A549 (cell line): Measurements from ENCODE around the gene PDGFB. TPM values are rescaled to one million over a fixed set of nuclear protein-coding genes. Genes with fewer than 3 reads are reported as not detected.

Experiments used
- ATAC-seq, 2 experiments: fragments of 200-7000 bp in 1 of 2; fragments of >200 bp in 1 of 2; cut with Nextera tagmentation in 1 of 2; cut with Tn5 transposase in 1 of 2; 3 replicates each; pipeline versions ENCODE4 v1.8.0 to v1.9.1; 2018 to 2020; ENCODE audit warnings: mild to moderate bottlenecking in 1 of 2, moderate library complexity in 1 of 2
- CTCF ChIA-PET: fragments of 300-600 bp; sonication (Branson Sonifier 250); formaldehyde crosslinking; extraction: SDS; loops from one replicate; lab custom pipeline; 2021; ENCODE audit warnings: antibody characterized with exemption, inconsistent platforms; lab: Yijun Ruan, JAX
- POLR2A ChIA-PET: fragments of 350-600 bp; formaldehyde crosslinking; extraction: SDS; loops from one replicate; lab custom pipeline; 2021; ENCODE audit warnings: antibody characterized with exemption, inconsistent platforms; lab: Yijun Ruan, JAX
- DNase-seq, 2 experiments: peaks; one replicate each; pipeline versions ENCODE4 v3.0.0 to v3.0.0-alpha.2; 2011 to 2016; ENCODE audit warnings: low read depth in 1 of 2, low spot score in 1 of 2
- FAIRE-seq: peaks from 2 replicates; lab custom pipeline; 2011; peaks lifted over from hg19 to GRCh38; lab: Jason Lieb, UNC
- H3K27ac ChIP-seq, 2 experiments: fragments of >200 bp; sonication (Bioruptor Twin); formaldehyde crosslinking; 3 replicates each; pipeline ENCODE4 v1.5.1; 2016 to 2017
- H3K4me1 ChIP-seq: fragments of >200 bp; sonication (Bioruptor Twin); formaldehyde crosslinking; 3 replicates; pipeline ENCODE4 v1.6.1; 2016
- H3K4me2 ChIP-seq: fragments of >200 bp; sonication (Bioruptor Twin); formaldehyde crosslinking; 3 replicates; pipeline ENCODE4 v1.6.1; 2016
- H3K4me3 ChIP-seq: fragments of >200 bp; sonication (Bioruptor Twin); formaldehyde crosslinking; 3 replicates; pipeline ENCODE4 v1.5.1; 2016
- H3K9me3 ChIP-seq: fragments of >200 bp; sonication (Bioruptor Twin); formaldehyde crosslinking; 3 replicates; pipeline ENCODE4 v1.6.1; 2016
- BHLHE40 ChIP-seq: IDR thresholded peaks from 2 replicates; pipeline ENCODE4 v1.6.1; 2012; ENCODE audit warnings: low read depth, low read length, inconsistent platforms
- CHD4 ChIP-seq: fragments of 200-600 bp; sonication (generic); IDR thresholded peaks from 2 replicates; pipeline ENCODE4 v1.6.1; 2016; ENCODE audit warnings: antibody characterized with exemption, mild to moderate bottlenecking, borderline replicate concordance
- EHF ChIP-seq: fragments of 250-450 bp; sonication (Bioruptor Pico); IDR thresholded peaks from 2 replicates; pipeline ENCODE4 v1.5.0; 2020; ENCODE audit warnings: mild to moderate bottlenecking
- EHMT2 ChIP-seq: fragments of 200-600 bp; sonication (generic); IDR thresholded peaks from 2 replicates; pipeline ENCODE4 v1.6.1; 2016; ENCODE audit warnings: antibody characterized with exemption, low read depth, mild to moderate bottlenecking, moderate library complexity
- HEYL ChIP-seq: fragments of 250-450 bp; sonication (Bioruptor Pico); IDR thresholded peaks from 2 replicates; pipeline ENCODE4 v1.8.0; 2021; ENCODE audit warnings: mild to moderate bottlenecking, moderate library complexity
- HOXA7 ChIP-seq: fragments of 250-450 bp; sonication (Bioruptor Pico); IDR thresholded peaks from 2 replicates; pipeline ENCODE4 v1.5.0; 2020; ENCODE audit warnings: mild to moderate bottlenecking, moderate library complexity
- JUN ChIP-seq, 2 experiments: fragments of >200 bp; sonication (Bioruptor Twin); formaldehyde crosslinking; IDR thresholded peaks; 2 replicates in 1 of 2; 3 replicates in 1 of 2; pipeline ENCODE4 v1.6.1; 2016 to 2017
- MAX ChIP-seq: IDR thresholded peaks from 2 replicates; pipeline ENCODE4 v1.6.1; 2012
- MAZ ChIP-seq: fragments of 150-350 bp; IDR thresholded peaks from 2 replicates; pipeline ENCODE4 v1.6.1; 2014; ENCODE audit warnings: antibody characterized with exemption, low read depth, low read length, borderline replicate concordance
- NPAS2 ChIP-seq: fragments of 250-450 bp; sonication (Bioruptor Pico); IDR thresholded peaks from 2 replicates; pipeline ENCODE4 v1.8.0; 2022; ENCODE audit warnings: mild to moderate bottlenecking, moderate library complexity, borderline replicate concordance
- PBX3 ChIP-seq: IDR thresholded peaks from 2 replicates; pipeline ENCODE4 v1.6.1; 2012
- PHF8 ChIP-seq: fragments of 200-600 bp; sonication (generic); IDR thresholded peaks from 2 replicates; pipeline ENCODE4 v1.6.1; 2016; ENCODE audit warnings: low read depth, mild to moderate bottlenecking, antibody characterized with exemption, moderate library complexity, borderline replicate concordance
- POLR2A ChIP-seq: IDR thresholded peaks from 2 replicates; pipeline ENCODE4 v1.6.1; 2012; ENCODE audit warnings: mild to moderate bottlenecking, low read length
- RAD21 ChIP-seq, 2 experiments: fragments of >200 bp in 1 of 2; sonication (Bioruptor Twin) in 1 of 2; formaldehyde crosslinking in 1 of 2; IDR thresholded peaks in 1 of 2; conservative IDR thresholded peaks in 1 of 2; 2 replicates in 1 of 2; 3 replicates in 1 of 2; pipeline ENCODE4 v1.6.1; 2012 to 2018; ENCODE audit warnings: inconsistent platforms in 1 of 2
- TP53 ChIP-seq: fragments of 250-450 bp; sonication (Bioruptor Pico); IDR thresholded peaks from 2 replicates; pipeline ENCODE4 v1.5.0; 2021; ENCODE audit warnings: mild to moderate bottlenecking, moderate library complexity
- ZFP36 ChIP-seq: fragments of 450-650 bp; IDR thresholded peaks from 2 replicates; pipeline ENCODE4 v1.6.1; 2014; ENCODE audit warnings: borderline replicate concordance; ENCODE audit not compliant: partially characterized antibody
- WGBS: methylation state at CpG from one replicate; pipeline ENCODE4 v1.1.6; 2017; ENCODE audit errors: missing lambda C conversion rate; 5-methylcytosine and 5-hydroxymethylcytosine counted together
- polyA plus RNA-seq, 4 experiments: library from polyadenylated mRNA; depleted of rRNA in 3 of 4; stranded (reverse); fragments of >200 nt; fragmentation: RNase III in 1 of 4; extraction: RNeasy Plus Mini Kit Qiagen cat#74134 plus additional on column Dnase treatment in 1 of 4; gene quantifications; 2 replicates in 3 of 4; 3 replicates in 1 of 4; pipeline ENCODE4 v1.2.3, GENCODE V29; 2011 to 2017

PDGFB gene
- polyA plus RNA-seq, 2 of the 4 experiments (the other 2 are of a cell fraction), result 2.1 to 4.5 TPM

- Histone ChIP-seq H3K4me3 (no peak overlapping the region), H3K4me1 (peaks cover 41% of the 10 kb centered on the region), H3K27ac (peak overlapping the region in 1 of 2 experiments; percentile 91; a peak in 3 of 6 replicates), H3K9me3 (peaks cover 8% of the 10 kb centered on the region; the same call in 1 of the 3 replicates), H3K4me2 (no peak overlapping the region)
- no CpG with 5 or more reads among the region's 2 CpGs for WGBS
- ATAC-seq, result no peak
- CTCF ChIA-PET, result interaction anchor here (2.0 kb wide), 1 partner anchor 122 kb away, joined by 4 read pairs; no protein-coding TSS in a partner anchor
- TF ChIP-seq ZFP36 (peak; percentile 40), PHF8 (no peak), PBX3 (no peak)
- FAIRE-seq, result no peak
- POLR2A ChIA-PET, result interaction anchor here (0.8 kb wide), 1 partner anchor 63 kb away, joined by 3 read pairs; no protein-coding TSS in a partner anchor
- DNase-seq, result no peak
These were observed 12.2 kb upstream of the PDGFB start for GRCh38 chr22:39256979-39257378.

- no peak for ATAC-seq
- no peak overlapping the region for H3K4me3 ChIP-seq
- POLR2A ChIA-PET, result no interaction called here
- H3K27ac ChIP-seq, result peak overlapping the region; percentile 78 to 91; a peak in 5 of 6 replicates
- CTCF ChIA-PET, result interaction anchor here (0.9 kb wide), 1 partner anchor 60 kb away, joined by 3 read pairs; no protein-coding TSS in a partner anchor
- H3K4me1 ChIP-seq, result peaks cover 44% of the 10 kb centered on the region
- FAIRE-seq, result no peak
- TF ChIP-seq RAD21 (conservative IDR thresholded peaks at IDR 0.05 in 1 of 2, IDR thresholded peaks at IDR 0.05 in 1 of 2) (no peak), NPAS2 (CRISPR knock-in tag) (no peak), MAX (no peak), BHLHE40 (no peak)
- H3K4me2 ChIP-seq, result no peak overlapping the region
- 75% methylated on average over 8 of the region's 11 CpGs for WGBS
- DNase-seq, result no peak
- peaks cover under 1% of the 10 kb centered on the region; the same call in 1 of the 3 replicates for H3K9me3 ChIP-seq
These were observed 11.4 kb upstream of the PDGFB start for GRCh38 chr22:39256186-39256552.

GRCh38 chr22:39255449-39256185 lies 10.8 kb upstream of the PDGFB start:
- ChIA-PET POLR2A (no interaction called here), CTCF (interaction anchor here (0.9 to 1.1 kb wide), 3 partner anchors 9 to 61 kb away, joined by 3 read pairs; no protein-coding TSS in a partner anchor)
- FAIRE-seq (no peak), DNase-seq (no peak), ATAC-seq (no peak)
- TF ChIP-seq ZFP36, result peak; percentile 77
- no peak for TF ChIP-seq EHF (CRISPR knock-in tag)
- peak overlapping the region; percentile 78 to 91 for H3K27ac ChIP-seq
- peaks cover 44% of the 10 kb centered on the region for H3K4me1 ChIP-seq
- no peaks in the 10 kb centered on the region for H3K9me3 ChIP-seq
- 72% methylated on average over 14 of the region's 16 CpGs for WGBS
- peak overlapping the region; percentile 96 for H3K4me2 ChIP-seq
- H3K4me3 ChIP-seq, result no peak overlapping the region

GRCh38 chr22:39254789-39255298 lies 10.1 kb upstream of the PDGFB start:
- Histone ChIP-seq H3K4me2 (peak overlapping the region; percentile 96), H3K9me3 (no peaks in the 10 kb centered on the region), H3K4me1 (peaks cover 44% of the 10 kb centered on the region), H3K27ac (peak overlapping the region; percentile 78 to 91), H3K4me3 (no peak overlapping the region)
- no peak for FAIRE-seq
- ChIA-PET POLR2A (no interaction called here), CTCF (interaction anchor here (0.6 to 2.9 kb wide), 6 partner anchors 10 to 119 kb away, joined by 3 to 16 read pairs (median 3); no protein-coding TSS in a partner anchor)
- peak in 1 of 2 experiments; percentile 48 for DNase-seq
- TF ChIP-seq POLR2A (no peak), HEYL (CRISPR knock-in tag) (no peak), TP53 (CRISPR knock-in tag) (no peak), HOXA7 (CRISPR knock-in tag) (no peak), CHD4 (no peak), MAZ (no peak), EHMT2 (no peak), JUN (IDR thresholded peaks at IDR 0.05) (no peak)
- WGBS, result 13% methylated on average over 7 of the region's 15 CpGs
- peak in 1 of 2 experiments; percentile 52; a peak in 3 of 6 replicates for ATAC-seq
